Immature natural killer cell (primary cell): ENCODE measurements around the gene SIDT2. TPM values are rescaled to one million over a fixed set of nuclear protein-coding genes. Genes with fewer than 3 reads are reported as not detected.
"Not testable (repeated sequence)": the region's sequence is repeated elsewhere in the genome, so short reads cannot be mapped to it uniquely, and the experiment has no call there.

Experiments
- DNase-seq, 3 donors: peaks; one replicate each; pipeline ENCODE4 v3.0.0; 2022; ENCODE audit warnings: mixed read lengths in 1 of 3
- H3K27ac Mint-ChIP-seq, 6 donors: one replicate each; pipeline ENCODE4 v1.8.0; 2020; ENCODE audit warnings: mixed read lengths in 6 of 6, mild to moderate bottlenecking in 5 of 6, inconsistent platforms in 4 of 6, moderate library complexity in 3 of 6
- H3K27me3 Mint-ChIP-seq, 3 donors: one replicate each; pipeline ENCODE4 v1.8.0; 2020 to 2021; ENCODE audit warnings: low read depth in 3 of 3, mild to moderate bottlenecking in 3 of 3, mixed read lengths in 3 of 3, moderate library complexity in 3 of 3, inconsistent platforms in 1 of 3
- H3K36me3 Mint-ChIP-seq, 3 donors: one replicate each; pipeline ENCODE4 v1.8.0; 2020; ENCODE audit warnings: mixed read lengths in 3 of 3, inconsistent platforms in 2 of 3, mild to moderate bottlenecking in 2 of 3
- H3K4me1 Mint-ChIP-seq, 2 donors: one replicate each; pipeline ENCODE4 v1.8.0; 2020; ENCODE audit warnings: inconsistent platforms in 2 of 2, mild to moderate bottlenecking in 2 of 2, mixed read lengths in 2 of 2, moderate library complexity in 1 of 2
- H3K4me3 Mint-ChIP-seq, 5 donors: one replicate each; pipeline ENCODE4 v1.8.0; 2020; ENCODE audit warnings: mild to moderate bottlenecking in 5 of 5, mixed read lengths in 5 of 5, inconsistent platforms in 3 of 5, moderate library complexity in 3 of 5
- H3K9me3 Mint-ChIP-seq, 6 donors: one replicate each; pipeline ENCODE4 v1.8.0; 2020; ENCODE audit warnings: mild to moderate bottlenecking in 6 of 6, mixed read lengths in 6 of 6, inconsistent platforms in 4 of 6, moderate library complexity in 3 of 6
- polyA plus RNA-seq, 3 donors: library from polyadenylated mRNA; unstranded; fragments of 300-500 nt; fragmentation: Illumina TruSeq; gene quantifications; one replicate each; pipeline ENCODE4 v1.2.3, GENCODE V29; 2021

Gene SIDT2
- polyA plus RNA-seq = 1 to 10 TPM; 1.6 to 4.7 (median 1.7) TPM

DNA sequence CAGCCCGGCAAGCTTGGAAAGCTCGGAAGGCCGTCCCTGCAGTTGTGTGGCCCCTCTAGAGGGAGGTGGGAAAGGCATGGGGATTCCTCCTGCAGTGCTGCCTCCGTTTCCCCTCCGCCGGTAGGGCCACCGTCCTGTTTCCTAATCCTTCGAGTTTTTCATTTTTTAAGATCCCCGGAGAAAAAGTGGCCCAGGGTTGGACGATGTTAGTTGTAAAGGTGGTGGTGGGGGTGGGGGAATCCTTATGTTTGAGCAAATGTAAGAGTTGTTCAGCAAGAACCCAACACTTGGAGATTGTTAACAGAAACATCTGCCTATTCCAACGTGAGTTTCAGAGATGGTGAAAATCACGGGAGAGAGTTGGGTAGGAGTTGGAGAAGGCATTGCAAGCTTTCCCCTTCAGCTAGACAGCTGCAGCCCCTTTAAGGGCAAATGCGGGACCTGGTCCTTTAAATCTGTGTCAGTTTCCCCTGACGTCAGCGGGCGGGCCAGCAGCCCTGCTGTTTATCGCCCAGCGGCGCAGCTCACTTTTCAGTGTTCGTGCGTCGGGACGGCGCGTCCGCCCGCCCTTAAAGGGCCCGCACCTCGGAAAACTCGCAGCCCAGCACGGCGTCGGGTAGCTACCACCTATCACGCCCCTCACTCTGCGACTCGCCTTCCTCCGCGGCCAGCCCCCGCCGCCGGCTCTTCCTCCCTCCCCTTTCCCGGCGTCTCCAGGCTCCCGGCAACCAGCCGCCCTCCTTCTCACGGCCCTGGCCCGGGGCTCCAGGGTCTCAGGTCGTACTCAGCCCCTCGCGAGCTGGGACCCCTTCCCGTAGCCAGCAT, at the start of gene SIDT2:
TSS of gene SIDT2 (plus strand) at position 534 of the 825 bp plus-strand sequence. CDS start 521 bp downstream, outside the sequence.
- Mint-ChIP-seq H3K27me3 (peaks cover 2 to 8% (median 3%) of the 10 kb centered on the region in 3 donors), H3K4me3 (peak within 1 kb of the TSS; percentile 94 to 97 (median 94)), H3K9me3 (no peaks in the 10 kb centered on the region), H3K4me1 (peaks cover 31 to 38% of the 10 kb centered on the region in 2 donors), H3K27ac (peak within 1 kb of the TSS; percentile 89 to 98 (median 95)), H3K36me3 (peaks cover 0 to 3% (median 3%) of the 10 kb centered on the region in 3 donors)
- peak; percentile 85 to 86 (median 86) for DNase-seq

DNA sequence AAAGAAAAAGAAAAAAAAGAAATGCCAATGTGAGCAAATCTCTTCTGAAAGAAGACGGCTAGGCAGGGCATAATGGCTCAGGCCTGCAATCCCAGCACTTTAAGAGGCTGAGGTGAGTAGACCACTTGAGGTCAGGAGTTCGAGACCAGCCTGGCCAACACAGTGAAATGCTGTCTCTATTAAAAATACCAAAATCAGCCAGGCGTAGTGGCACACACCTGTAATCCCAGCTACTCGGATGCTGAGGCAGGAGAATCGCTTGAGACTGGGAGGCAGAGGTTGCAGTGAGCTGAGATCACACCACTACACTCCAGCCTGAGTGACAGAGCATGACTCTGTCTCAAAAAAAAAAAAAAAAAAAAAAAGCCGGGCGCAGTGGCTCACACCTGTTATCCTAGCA, 48.1 kb upstream of the SIDT2 start:
- H3K27me3 Mint-ChIP-seq, H3K36me3 Mint-ChIP-seq, H3K4me3 Mint-ChIP-seq, DNase-seq, H3K4me1 Mint-ChIP-seq, H3K27ac Mint-ChIP-seq, H3K9me3 Mint-ChIP-seq: not testable (repeated sequence)

DNA sequence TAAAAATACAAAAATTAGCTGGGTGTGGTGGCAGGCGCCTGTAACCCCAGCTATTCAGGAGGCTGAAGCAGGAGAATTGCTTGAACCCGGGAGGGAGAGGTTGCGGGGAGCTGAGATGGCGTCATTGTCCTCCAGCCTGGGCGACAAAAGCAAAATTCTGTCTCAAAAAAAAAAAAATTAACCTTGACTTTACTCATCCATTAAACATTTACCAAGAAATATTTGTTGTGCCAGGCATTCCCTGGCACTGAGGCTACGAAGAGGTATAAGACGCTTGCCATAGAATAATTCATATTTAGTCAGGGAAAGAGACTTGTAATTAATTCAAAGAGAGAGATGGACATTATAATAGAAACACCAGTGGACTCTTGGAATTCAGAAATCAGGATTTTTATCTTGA, 47.7 kb upstream of the SIDT2 start:
- DNase-seq = no peak
- no peaks in the 10 kb centered on the region for H3K4me1 Mint-ChIP-seq
- no peaks in the 10 kb centered on the region for H3K9me3 Mint-ChIP-seq
- no peaks in the 10 kb centered on the region for H3K36me3 Mint-ChIP-seq
- H3K27me3 Mint-ChIP-seq = peaks cover 2 to 4% (median 2%) of the 10 kb centered on the region in 3 donors
- no peak overlapping the region for H3K27ac Mint-ChIP-seq
- no peak overlapping the region for H3K4me3 Mint-ChIP-seq

DNA sequence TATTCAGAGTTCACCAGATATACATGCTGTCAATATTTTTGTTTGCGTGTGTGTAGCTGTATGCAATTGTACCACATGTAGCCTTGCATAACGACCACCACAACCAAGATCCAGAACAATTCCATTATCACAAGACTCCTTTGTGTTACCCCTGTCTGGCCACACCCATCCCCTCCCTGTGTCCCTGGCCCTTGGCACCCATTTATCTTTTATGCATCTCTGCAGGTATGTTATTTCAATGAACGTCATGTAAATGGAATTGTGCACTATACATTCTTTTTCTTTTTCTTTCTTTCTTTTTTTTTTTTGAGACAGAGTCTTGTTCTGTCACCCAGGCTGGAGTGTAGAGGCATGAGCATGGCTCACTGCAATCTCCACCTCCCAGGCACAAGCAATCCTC, 44.1 kb upstream of the SIDT2 start:
- Mint-ChIP-seq H3K27ac (no peak overlapping the region), H3K4me1 (no peaks in the 10 kb centered on the region), H3K4me3 (no peak overlapping the region), H3K36me3 (no peaks in the 10 kb centered on the region), H3K27me3 (peaks cover 2 to 7% (median 2%) of the 10 kb centered on the region in 3 donors), H3K9me3 (no peaks in the 10 kb centered on the region)
- no peak for DNase-seq

DNA sequence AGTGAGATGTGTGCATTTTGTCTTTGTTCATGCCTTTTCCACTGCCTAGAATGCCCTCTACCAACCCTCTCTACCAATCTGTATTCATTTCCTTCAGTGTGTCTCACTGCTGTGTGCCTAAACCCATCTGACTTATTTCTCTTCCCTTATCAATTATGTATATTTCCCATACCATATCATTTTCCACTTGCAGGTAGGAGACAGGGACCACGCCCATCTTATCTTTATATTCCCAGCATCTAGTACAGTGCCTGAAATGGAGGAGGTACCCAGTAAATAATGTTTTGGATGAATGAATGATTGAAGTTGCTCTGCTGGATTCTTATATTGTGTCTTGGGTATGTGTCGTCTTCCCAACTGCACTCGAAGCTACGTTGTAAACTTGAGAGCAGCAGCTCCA, 43.6 kb upstream of the SIDT2 start:
- H3K4me3 Mint-ChIP-seq, H3K27me3 Mint-ChIP-seq, H3K4me1 Mint-ChIP-seq, H3K27ac Mint-ChIP-seq, DNase-seq, H3K9me3 Mint-ChIP-seq, H3K36me3 Mint-ChIP-seq: not testable (repeated sequence)

DNA sequence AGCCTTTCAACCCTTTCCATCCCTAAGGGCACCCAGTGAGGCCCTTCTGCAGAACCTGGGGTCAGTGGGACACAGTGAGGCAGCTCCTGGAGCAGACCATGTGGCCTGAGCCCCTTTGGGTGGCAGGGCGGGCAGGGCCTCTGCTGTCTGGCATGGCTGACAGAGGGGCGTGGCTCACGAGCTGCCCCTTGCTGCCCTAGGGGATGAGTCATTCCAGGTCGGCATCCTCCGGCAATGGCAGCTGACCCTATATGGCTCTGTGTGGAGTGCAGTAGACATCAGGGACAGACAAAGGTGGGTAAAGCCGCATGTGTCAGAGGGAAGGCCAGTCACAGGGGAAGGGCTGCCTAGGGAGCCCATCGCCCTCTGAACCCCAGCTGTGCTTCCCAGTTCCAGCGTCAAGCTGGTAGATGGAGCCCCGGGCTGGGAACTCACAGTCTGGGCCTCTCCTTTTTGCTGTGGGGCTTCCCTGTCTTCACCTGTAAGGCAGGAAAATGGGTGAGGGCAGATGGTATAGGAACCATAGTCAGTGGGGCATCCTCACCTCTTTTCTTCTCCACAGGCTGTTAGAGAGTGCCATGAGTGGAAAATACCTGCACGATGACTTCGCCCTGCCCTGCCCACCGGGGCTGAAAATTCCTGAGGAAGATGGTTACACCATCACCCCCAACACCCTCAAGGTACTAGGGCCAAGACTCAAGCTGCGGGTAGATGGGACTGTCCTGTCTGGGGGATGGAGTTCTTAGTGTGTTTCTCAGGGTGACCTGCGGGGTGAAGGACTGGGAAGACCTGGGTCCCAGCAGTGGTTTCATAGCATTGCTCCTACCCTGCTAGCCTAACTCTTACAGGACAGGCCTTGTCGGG, 41.1 kb upstream of the SIDT2 start:
- not testable (repeated sequence) for H3K4me3 Mint-ChIP-seq, H3K27ac Mint-ChIP-seq, H3K36me3 Mint-ChIP-seq, H3K4me1 Mint-ChIP-seq, H3K9me3 Mint-ChIP-seq, DNase-seq
- H3K27me3 Mint-ChIP-seq = peaks cover 2 to 18% (median 11%) of the 10 kb centered on the region in 3 donors

DNA sequence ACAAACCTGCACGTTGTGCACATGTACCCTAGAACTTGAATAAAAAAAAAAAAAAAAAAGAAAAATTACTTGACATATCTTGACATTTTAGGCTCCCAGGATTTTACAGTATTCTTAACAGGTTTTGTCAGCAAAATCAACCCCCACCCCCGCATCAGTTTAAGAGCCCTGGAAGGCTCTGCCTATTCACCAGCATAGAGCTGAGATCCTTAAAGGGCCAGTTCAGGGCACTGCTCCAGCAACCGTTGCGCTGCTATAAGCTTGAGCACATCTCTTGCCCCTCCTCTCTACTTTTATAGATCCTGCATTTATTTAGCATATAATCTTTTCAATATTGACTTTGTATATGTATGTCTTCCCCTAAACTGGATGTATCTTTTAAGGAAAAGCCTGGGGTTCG, 35.2 kb upstream of the SIDT2 start:
- H3K27ac Mint-ChIP-seq = peak overlapping the region; percentile 84 to 96 (median 94)
- H3K4me1 Mint-ChIP-seq = peaks cover 39 to 48% of the 10 kb centered on the region in 2 donors
- H3K9me3 Mint-ChIP-seq = no peaks in the 10 kb centered on the region
- H3K36me3 Mint-ChIP-seq = peaks cover 0 to 4% (median 0%) of the 10 kb centered on the region in 3 donors
- peak overlapping the region; percentile 94 to 99 (median 96) for H3K4me3 Mint-ChIP-seq
- no peak for DNase-seq
- H3K27me3 Mint-ChIP-seq = peaks cover 13 to 36% (median 15%) of the 10 kb centered on the region in 3 donors

DNA sequence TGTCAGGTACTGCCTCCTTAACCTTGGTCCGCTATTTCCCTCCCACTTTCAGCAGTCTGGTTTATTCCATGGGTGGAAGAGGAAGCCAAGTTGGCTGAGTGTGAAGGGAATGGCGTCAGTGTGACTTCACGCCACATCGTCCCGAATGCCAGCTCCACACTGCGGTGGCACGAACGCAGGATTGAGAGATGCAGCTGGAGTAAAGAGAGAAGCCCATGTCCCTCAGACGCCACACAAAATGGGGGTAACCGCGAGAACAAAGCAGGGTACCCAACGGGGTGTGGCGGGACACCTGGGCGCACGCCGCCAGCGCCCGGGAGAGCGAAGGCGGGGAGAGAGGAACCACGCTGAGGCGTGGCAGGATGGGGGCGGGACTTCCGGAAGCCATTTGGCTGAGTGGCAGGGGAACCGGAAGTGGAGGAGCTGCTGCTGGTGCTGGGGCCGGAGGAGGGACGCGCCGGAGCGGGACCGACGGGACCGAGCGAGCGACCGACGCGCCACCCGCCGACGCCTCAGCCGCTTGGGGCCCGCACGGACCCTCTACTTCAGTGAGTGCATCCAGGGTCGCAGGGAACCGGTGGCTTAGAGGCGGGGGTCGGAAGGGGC, 34.6 kb upstream of the SIDT2 start, which contains the start of gene PAFAH1B2:
TSS of gene PAFAH1B2 (plus strand) at position 417 of the 606 bp plus-strand sequence. CDS start 8,161 bp downstream, outside the sequence.
- Mint-ChIP-seq H3K27ac (peak within 1 kb of the TSS; percentile 84 to 99 (median 96)), H3K4me1 (peaks cover 41 to 50% of the 10 kb centered on the region in 2 donors), H3K4me3 (peak within 1 kb of the TSS; percentile 94 to 99 (median 99)), H3K27me3 (peaks cover 13 to 36% (median 14%) of the 10 kb centered on the region in 3 donors), H3K36me3 (peaks cover 0 to 4% (median 0%) of the 10 kb centered on the region in 3 donors), H3K9me3 (no peaks in the 10 kb centered on the region)
- peak; percentile 93 to 94 (median 93) for DNase-seq

DNA sequence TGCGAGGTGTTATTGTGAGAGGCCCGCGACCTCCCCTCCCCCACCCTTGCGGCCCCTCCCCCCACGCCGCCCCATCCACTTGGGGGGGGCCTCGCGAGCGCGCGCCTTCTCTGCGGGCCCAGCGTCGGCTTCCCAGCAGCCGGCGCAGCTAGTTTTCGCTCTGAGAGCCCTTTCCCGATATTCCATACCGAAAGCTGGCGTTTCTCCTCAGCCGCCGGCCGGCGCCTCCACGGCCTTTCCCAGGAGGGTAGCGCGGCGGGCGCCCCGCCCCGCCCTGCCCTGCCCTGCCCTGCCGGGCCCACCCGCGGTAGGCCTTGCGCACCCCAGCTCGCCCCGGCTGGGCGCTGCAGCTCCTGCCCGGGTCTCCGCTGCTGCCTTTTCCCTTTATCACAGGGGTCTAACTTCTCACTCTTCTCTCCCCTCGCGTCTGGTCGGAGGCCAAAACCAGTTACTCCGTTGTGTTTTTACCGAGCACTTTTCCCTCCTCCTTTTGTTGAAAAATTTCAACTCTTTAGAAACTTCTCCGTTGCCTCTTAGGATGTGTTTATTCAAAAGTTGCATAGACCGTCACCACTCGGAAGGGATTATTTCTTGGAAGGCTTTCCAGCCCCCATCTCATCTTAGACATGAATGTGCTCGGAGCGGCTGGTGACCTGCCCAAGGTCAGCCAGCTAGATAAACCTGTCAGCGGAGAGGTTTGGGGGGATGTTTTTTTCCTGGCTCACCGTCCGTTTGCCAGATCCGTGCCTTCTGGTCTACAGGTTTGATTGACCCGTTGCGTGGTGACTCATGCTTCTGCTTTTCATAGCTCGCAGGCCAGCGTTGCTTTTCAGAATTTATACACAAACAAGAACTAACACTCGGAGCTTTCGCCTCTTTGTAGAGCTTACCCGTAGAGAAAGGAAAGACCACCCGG, 33.8 kb upstream of the SIDT2 start:
- peak in 2 of 3 donors; percentile 9 to 10 for DNase-seq
- peaks cover 0 to 4% (median 0%) of the 10 kb centered on the region in 3 donors for H3K36me3 Mint-ChIP-seq
- peaks cover 41 to 52% of the 10 kb centered on the region in 2 donors for H3K4me1 Mint-ChIP-seq
- peak overlapping the region; percentile 84 to 99 (median 95) for H3K27ac Mint-ChIP-seq
- H3K27me3 Mint-ChIP-seq = peaks cover 11 to 35% (median 13%) of the 10 kb centered on the region in 3 donors
- peak overlapping the region; percentile 93 to 99 (median 99) for H3K4me3 Mint-ChIP-seq
- H3K9me3 Mint-ChIP-seq = no peaks in the 10 kb centered on the region

DNA sequence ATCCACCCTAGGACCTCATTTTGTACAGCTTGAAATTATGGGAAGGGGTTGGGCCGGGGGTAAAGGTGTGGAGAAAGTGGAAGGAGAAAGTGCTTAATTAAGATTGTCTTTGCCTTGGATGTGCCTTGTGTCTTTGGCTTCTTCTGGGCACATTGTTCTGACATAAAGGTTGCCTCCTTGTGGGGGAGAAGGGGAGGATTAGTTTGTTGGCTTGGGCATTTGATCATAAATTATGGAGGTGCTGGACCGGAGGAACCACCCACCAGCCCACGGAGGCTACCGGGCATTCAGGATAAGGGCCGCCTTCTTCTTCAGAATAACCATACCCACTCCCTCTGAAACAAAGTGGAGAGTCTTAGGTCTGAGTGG, 33.2 kb upstream of the SIDT2 start:
- Mint-ChIP-seq H3K4me1 (peaks cover 44 to 59% of the 10 kb centered on the region in 2 donors), H3K9me3 (no peaks in the 10 kb centered on the region), H3K4me3 (peak overlapping the region; percentile 93 to 99 (median 99)), H3K36me3 (peaks cover 0 to 4% (median 0%) of the 10 kb centered on the region in 3 donors), H3K27ac (peak overlapping the region; percentile 84 to 99 (median 95)), H3K27me3 (peaks cover 11 to 28% (median 13%) of the 10 kb centered on the region in 3 donors)
- peak; percentile 7 to 12 (median 9) for DNase-seq

DNA sequence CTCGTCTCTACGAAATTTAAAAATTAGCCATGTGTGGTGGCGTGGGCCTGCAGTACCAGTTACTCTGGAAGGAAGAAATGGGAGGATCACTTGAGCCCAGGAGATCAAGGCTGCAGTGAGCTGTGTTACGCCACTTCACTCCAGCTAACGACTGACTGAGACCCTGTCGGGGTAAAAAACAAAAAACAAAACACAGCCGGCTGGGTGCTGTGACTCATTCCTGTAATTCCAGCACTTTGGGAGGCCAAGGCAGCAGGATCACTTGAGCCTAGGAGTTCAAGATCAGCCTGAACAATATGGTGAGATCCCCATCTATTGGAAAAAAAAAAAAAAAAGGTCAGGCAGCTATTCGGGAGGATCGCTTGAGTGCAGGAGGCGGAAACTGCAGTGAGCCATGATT, 32.0 kb upstream of the SIDT2 start:
- no peak for DNase-seq
- H3K4me3 Mint-ChIP-seq = peak overlapping the region in 1 of 5 donors; percentile 93
- H3K27ac Mint-ChIP-seq = peak overlapping the region in 1 of 6 donors; percentile 59
- H3K4me1 Mint-ChIP-seq = peaks cover 51 to 66% of the 10 kb centered on the region in 2 donors
- H3K9me3 Mint-ChIP-seq = no peaks in the 10 kb centered on the region
- H3K27me3 Mint-ChIP-seq = peaks cover 7 to 23% (median 13%) of the 10 kb centered on the region in 3 donors
- peaks cover 0 to 4% (median 0%) of the 10 kb centered on the region in 3 donors for H3K36me3 Mint-ChIP-seq

DNA sequence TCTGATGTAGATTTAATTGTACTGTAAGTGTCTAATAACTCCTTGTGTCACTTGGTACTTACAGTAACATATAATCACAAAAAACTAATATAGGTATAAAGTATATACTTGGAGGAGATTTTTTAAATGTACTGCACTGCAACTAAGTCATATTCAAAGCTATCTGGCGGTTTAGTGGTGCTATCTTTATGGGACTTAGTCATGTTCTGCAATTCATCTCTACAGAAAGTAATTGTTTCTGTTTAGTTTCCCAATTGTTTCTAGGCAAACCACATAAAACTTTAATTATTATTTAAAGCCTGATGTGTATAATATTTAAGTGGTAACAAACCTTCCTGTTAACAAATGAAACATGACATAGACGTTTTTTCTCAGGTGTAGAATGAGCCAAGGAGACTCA, 26.5 kb upstream of the SIDT2 start:
- Mint-ChIP-seq H3K9me3 (no peaks in the 10 kb centered on the region), H3K4me3 (no peak overlapping the region), H3K27me3 (no peaks in the 10 kb centered on the region), H3K4me1 (peaks cover 33 to 74% of the 10 kb centered on the region in 2 donors), H3K36me3 (peaks cover 0 to 4% (median 0%) of the 10 kb centered on the region in 3 donors), H3K27ac (peak overlapping the region in 2 of 6 donors; percentile 35 to 57)
- DNase-seq = no peak
